Measurements from ENCODE around the gene SEH1L. TPM values are rescaled to one million over a fixed set of nuclear protein-coding genes. Genes with fewer than 3 reads are reported as not detected.

SEH1L gene
- total RNA-seq, 1 donor from 2014 or later: 48.6 TPM

GRCh38 chr18:13022644-13023043, 74.8 kb downstream of the SEH1L start:
- Mint-ChIP-seq H3K27ac (no peak overlapping the region), H3K27me3 (ENCODE audit: insufficient read depth, low read depth) (no peaks in the 10 kb centered on the region), H3K4me3 (no peak overlapping the region), H3K4me1 (no peaks in the 10 kb centered on the region), H3K9me3 (peaks cover 4% of the 10 kb centered on the region), H3K36me3 (peaks cover 50% of the 10 kb centered on the region)
- Histone ChIP-seq H4K20me1 (ENCODE audit: low read depth) (no peaks in the 10 kb centered on the region), H3K9ac (no peak overlapping the region), H3K27me3 (no peaks in the 10 kb centered on the region), H3K36me3 (peaks cover 35% of the 10 kb centered on the region), H3K4me2 (no peak overlapping the region), H3K9me3 (ENCODE audit: low read depth) (no peaks in the 10 kb centered on the region), H2AFZ (replicated peaks) (no peak overlapping the region), H3K79me2 (ENCODE audit: low read depth) (peaks cover 45% of the 10 kb centered on the region), H3F3A (ENCODE audit: low read depth) (no peaks in the 10 kb centered on the region), H3K27ac (no peak overlapping the region), H3K4me3 (no peak overlapping the region), H3K4me1 (peaks cover 3% of the 10 kb centered on the region)
- DNase-seq (ENCODE audit: low spot score): no peak
- TF ChIP-seq EZH2phosphoT487 (IDR thresholded peaks at IDR 0.05): no peak
- no peak for TF ChIP-seq CTCF (IDR thresholded peaks at IDR 0.05)
- no peak for TF ChIP-seq EZH2 (IDR thresholded peaks at IDR 0.05)

- no peaks in the 10 kb centered on the region for H3K27me3 Mint-ChIP-seq (ENCODE audit: insufficient read depth, low read depth)
- no peaks in the 10 kb centered on the region for H3K4me1 Mint-ChIP-seq
- no peak overlapping the region for H3K9ac ChIP-seq
- peaks cover 44% of the 10 kb centered on the region for H3K36me3 Mint-ChIP-seq
- H4K20me1 ChIP-seq (ENCODE audit: low read depth): no peaks in the 10 kb centered on the region
- no peak for DNase-seq (ENCODE audit: low spot score)
- no peak overlapping the region for H3K4me3 ChIP-seq
- H3K27ac Mint-ChIP-seq: no peak overlapping the region
- H3K79me2 ChIP-seq (ENCODE audit: low read depth): peaks cover 48% of the 10 kb centered on the region
- no peaks in the 10 kb centered on the region for H3F3A ChIP-seq (ENCODE audit: low read depth)
- H3K4me3 Mint-ChIP-seq: no peak overlapping the region
- no peak overlapping the region for H3K4me2 ChIP-seq
- H3K9me3 Mint-ChIP-seq: peaks cover 4% of the 10 kb centered on the region
- H3K9me3 ChIP-seq (ENCODE audit: low read depth): no peaks in the 10 kb centered on the region
- peaks cover 29% of the 10 kb centered on the region for H3K36me3 ChIP-seq
- peaks cover 3% of the 10 kb centered on the region for H3K4me1 ChIP-seq
- no peak overlapping the region for H3K27ac ChIP-seq
- H3K27me3 ChIP-seq: no peaks in the 10 kb centered on the region
- H2AFZ ChIP-seq (replicated peaks): no peak overlapping the region
- TF ChIP-seq EZH2 (IDR thresholded peaks at IDR 0.05) (no peak), CTCF (IDR thresholded peaks at IDR 0.05) (no peak), EZH2phosphoT487 (IDR thresholded peaks at IDR 0.05) (no peak)
These were observed 77.4 kb downstream of the SEH1L start for GRCh38 chr18:13025233-13025632.

GRCh38 chr18:13026583-13027270, 78.9 kb downstream of the SEH1L start:
- H3K36me3 Mint-ChIP-seq: peaks cover 41% of the 10 kb centered on the region
- Histone ChIP-seq H3K27ac (no peak overlapping the region), H3K4me3 (no peak overlapping the region), H3K4me2 (no peak overlapping the region), H4K20me1 (ENCODE audit: low read depth) (no peaks in the 10 kb centered on the region), H3K9me3 (ENCODE audit: low read depth) (no peaks in the 10 kb centered on the region), H3K9ac (no peak overlapping the region), H3K79me2 (ENCODE audit: low read depth) (peaks cover 46% of the 10 kb centered on the region), H3F3A (ENCODE audit: low read depth) (no peaks in the 10 kb centered on the region), H2AFZ (replicated peaks) (no peak overlapping the region), H3K36me3 (peaks cover 24% of the 10 kb centered on the region), H3K4me1 (peaks cover 3% of the 10 kb centered on the region), H3K27me3 (no peaks in the 10 kb centered on the region)
- DNase-seq (ENCODE audit: low spot score): no peak
- H3K4me1 Mint-ChIP-seq: no peaks in the 10 kb centered on the region
- H3K27me3 Mint-ChIP-seq (ENCODE audit: insufficient read depth, low read depth): no peaks in the 10 kb centered on the region
- no peak overlapping the region for H3K4me3 Mint-ChIP-seq
- H3K9me3 Mint-ChIP-seq: peaks cover 4% of the 10 kb centered on the region
- TF ChIP-seq EZH2 (IDR thresholded peaks at IDR 0.05) (no peak), EZH2phosphoT487 (IDR thresholded peaks at IDR 0.05) (no peak), CTCF (IDR thresholded peaks at IDR 0.05) (no peak)
- no peak overlapping the region for H3K27ac Mint-ChIP-seq
